HG03039 (cell line): ENCODE data around the gene BBOX1.
"Not testable (repeated sequence)": the region's sequence is repeated elsewhere in the genome, so short reads cannot be mapped to it uniquely, and the experiment has no call there.

ENCODE experiments used
- ATAC-seq: cut with Tn5 transposase; IDR thresholded peaks from one replicate; pipeline ENCODE4 v1.9.1; 2021; ENCODE audit warnings: mild to moderate bottlenecking, moderate library complexity; ENCODE audit not compliant: unreplicated experiment

Gene BBOX1

DNA sequence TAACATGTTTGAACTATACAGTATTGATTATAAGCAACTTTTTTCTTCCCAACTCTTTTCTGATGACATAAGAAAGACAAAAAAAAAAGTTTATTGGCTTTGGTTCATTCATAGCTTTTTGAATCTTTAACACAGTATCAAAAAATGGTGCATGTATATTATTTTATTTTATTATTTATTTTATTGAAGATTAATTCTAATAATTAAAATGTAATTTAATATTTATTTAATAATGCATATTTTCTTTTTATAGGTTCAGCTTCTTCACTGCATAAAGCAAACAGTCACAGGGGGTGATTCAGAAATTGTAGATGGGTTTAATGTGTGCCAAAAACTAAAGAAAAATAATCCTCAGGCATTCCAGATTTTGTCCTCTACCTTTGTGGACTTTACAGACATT is 78.8 kb downstream of the BBOX1 start:
- ATAC-seq = no peak

DNA sequence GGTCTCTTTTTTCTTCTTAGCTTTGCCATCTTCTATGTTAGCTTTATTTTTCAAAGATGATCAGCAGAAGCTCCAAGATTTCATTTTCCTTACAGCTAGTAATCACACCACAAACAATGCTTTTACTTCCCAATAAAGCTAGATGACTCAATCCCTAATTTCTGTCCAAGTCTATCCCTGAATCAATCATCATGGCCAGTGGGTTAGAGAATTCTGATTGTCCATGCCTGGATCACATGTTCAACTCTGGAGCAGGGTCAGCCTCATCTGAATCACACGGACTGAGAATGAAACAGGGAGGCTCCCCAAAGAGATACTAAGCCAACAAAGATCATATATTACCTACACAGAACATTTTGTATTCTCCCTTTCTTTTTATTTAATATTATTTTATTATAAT is 79.6 kb downstream of the BBOX1 start:
- ATAC-seq = no peak

DNA sequence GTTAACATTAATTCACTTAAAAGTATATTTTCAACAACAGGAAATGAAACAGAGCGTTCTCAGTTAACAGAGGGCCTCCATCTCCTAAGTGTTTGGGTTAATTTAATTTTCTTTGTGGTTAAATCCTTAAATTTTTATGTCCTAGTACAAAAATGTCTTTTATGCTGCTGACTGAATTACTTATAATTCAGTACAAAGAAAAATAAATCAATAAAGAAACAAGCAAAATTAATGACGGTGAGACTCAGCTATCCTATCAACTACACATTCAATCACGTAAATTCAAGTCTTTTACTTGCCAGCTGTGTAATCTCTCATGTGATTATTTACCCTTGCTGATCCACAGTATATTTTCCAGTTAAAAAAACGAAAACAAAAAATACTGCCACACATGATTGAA is 81.4 kb downstream of the BBOX1 start:
- ATAC-seq = no peak

DNA sequence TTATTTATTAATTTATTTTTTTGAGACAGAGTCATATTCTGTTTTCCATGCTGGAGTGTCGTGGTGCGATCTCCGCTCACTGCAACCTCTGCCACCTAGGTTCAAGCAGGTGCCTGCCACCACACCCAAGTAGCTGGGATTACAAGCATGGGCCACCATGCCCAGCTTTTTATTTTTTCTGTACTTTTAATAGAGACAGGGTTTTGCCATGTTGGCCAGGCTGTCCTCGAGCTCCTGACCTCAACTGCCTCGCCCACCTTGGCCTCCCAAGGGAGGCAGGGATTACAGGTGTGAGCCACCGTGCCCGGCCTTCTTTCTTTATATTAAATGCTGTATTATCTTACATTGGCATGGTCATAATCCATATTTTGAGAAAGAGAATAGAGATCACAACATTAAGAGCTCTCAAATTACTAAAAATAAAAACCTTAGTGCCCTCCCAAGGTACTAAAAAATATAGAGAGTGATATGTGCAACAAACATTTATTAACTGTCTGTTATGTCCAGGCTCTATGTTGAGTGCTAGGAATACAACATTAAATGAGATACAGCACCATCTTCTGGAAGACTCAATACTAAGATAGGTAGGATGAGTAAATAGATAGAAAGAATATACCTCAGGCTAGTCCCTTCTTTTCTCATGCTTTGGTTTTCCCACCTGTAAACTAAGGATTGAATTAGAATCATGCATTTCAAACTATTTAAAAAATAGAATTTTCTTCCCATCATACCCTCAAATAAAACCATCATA is 84.1 kb downstream of the BBOX1 start:
- ATAC-seq = no peak

DNA sequence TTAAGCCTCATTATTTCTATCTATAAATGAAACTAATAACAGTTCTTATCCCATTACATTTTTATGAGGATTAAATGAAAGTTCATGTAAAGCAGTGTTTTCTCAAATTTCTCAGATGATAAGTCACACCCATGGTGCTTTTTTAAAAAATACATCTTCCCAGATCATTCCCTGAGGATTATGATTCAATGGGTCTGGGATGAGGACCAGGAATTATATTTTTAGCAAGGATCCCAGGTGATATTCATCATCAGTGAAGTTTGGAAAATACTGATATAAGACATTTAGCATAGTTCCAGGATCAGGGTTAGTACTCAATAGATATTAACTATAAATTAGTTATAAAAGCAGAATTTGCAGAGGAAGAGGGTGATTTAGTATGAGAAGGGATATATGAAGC is 89.1 kb downstream of the BBOX1 start:
- ATAC-seq = no peak

DNA sequence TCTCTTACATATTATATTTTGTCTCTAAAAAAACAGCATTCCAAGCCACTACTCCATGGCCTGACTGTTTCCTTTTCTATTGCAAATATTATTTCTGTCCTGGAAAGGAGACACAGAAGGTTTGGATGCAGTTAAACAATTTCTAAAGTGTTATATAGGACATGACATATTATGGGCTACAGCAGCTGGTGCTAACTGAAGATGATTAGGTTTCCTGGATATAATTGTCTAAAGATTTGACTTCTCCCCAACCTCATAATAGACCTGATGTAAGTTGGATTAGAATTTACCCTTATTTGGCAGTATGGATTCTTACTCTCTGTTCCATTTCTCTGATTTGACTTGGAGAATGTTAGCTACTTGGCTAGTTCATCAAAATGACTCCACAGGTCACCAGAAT is 90.2 kb downstream of the BBOX1 start:
- no peak for ATAC-seq

DNA sequence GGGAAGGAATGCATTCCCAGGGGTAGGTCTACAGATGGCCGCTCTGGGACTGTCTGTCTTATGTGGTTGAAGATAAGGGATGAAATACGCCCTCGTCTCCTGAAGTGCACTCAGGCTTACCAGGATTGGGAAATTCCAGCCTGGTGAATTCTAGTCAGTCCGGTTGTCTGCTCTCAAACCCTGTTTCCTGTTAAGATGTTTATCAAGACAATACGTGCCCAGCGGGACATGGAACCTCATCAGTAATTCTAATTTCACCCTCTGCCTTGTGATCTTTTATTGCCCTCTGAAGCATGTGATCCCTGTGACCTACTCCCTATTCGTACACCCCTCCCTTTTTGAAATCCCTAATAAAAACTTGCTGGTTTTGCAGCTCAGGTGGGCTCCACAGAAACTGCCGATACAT is 95.3 kb downstream of the BBOX1 start:
- ATAC-seq = not testable (repeated sequence)

DNA sequence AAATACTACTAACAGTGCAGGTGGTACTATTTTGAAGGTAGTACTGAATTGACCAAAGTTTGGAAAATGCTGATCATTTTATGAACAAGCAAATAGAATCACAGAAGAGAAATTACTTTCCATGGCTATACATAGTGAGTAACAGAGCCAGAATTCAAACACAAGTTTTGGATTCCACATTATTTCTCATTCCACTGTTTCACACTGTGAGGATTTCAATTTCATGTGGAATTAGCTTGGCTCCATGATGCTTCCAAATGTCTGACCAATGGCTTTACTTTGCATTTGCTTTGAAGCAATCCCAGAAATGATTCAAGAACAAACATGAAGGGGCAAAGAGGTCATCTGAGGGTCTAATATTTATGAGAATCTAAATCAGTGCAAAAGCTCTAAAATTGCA is 98.1 kb downstream of the BBOX1 start:
- no peak for ATAC-seq

DNA sequence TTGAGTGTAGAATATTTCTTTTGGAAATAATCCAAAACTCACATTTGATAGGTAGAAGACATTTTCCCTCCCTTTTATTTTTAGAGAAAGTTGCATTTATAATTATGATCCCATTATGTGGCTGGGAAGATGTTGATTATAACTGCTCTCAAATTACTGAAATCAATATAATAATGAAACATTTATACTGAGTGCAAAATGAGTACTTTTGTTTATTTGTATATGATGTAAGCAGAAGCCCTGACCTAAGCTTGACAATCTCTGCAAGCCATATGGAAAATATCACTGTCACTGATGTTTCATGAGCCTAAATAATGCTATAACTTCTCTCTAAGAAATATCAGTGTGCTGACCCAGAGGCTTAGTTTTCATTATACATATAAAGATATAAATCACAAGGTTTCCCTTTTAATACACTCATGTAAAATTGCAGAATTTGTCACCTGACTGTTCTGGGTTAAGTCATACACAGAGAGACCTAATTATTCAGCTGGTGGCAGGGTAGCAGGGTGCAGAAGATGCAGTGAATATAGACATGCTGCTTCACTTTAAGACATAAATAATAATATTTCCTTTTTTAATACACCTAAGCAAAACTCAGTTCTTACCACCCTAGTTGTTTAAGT is 99.2 kb downstream of the BBOX1 start:
- ATAC-seq = no peak

DNA sequence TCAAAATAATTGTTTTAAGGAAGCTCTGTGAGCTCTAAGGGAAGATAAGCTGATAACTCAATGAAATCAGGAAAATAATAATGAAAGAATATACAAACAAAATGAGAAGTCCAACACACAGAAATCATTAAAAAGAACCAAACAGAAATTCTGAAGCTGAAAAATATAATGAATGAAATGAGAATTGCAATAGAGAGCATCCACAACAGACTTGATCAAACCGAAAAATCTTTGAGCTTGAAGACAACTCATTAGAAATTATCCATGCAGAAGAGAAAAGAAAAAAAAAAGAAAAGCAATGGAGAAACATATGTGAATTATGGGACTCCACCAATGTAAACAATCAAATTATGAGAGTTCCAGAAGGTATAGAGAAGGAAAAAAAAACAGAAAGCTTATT is 101.0 kb downstream of the BBOX1 start:
- ATAC-seq = no peak

DNA sequence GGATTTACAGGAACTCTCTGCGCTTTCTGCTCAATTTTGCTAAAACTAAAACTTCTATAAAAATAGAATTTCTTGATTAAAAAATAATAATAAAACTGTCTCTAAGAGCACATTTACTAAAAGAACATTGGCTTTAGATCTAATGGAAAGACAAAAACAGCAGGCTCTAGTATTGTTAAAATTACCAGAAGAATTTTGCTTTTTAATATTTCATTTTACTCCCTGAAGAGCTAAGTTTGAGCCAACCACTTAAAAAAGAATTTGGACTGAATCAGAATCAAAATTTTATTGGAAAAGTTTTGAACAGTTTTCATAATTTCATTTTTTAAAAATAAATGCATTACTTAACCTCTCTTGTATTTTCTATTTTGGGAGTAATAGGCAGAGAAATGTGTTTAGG is 107.3 kb downstream of the BBOX1 start:
- no peak for ATAC-seq

DNA sequence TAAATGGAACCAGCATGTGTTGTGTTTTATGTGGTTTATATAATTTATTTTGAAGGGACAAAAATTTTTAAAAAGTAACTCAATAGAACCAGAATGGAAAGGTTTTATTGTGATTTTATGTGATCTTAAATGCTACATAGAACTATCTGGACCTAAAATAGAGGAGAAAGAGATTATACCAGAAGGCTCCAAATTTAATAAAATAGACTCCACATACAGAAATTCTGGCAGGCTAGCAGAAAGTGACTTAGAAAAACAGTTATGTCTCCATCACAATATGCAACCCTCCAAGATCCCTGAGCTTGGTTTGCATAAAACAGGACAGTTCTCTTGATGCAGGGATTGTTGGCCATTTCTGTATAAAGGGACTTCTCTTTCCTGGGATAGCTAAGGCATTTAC is 107.9 kb downstream of the BBOX1 start:
- no peak for ATAC-seq

DNA sequence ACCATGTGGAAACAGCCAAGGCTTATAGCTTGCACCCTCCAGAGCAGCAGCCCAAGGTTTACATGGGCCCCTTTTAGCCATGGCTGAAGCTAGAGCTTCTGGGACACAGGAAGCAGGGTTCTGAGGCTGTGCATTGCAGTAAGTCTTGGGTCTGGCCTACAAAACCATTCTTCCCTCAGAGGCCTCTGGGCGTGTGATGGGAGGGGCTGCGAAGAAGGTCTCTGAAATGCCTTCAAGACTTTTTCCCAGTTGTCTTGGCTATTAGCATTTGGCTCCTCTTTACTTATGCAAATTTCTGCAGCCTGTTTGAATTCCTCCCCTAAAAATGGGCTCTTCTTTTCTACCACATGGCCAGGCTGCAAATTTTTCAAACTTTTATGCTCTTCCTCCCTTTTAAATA is 109.5 kb downstream of the BBOX1 start:
- ATAC-seq = no peak

DNA sequence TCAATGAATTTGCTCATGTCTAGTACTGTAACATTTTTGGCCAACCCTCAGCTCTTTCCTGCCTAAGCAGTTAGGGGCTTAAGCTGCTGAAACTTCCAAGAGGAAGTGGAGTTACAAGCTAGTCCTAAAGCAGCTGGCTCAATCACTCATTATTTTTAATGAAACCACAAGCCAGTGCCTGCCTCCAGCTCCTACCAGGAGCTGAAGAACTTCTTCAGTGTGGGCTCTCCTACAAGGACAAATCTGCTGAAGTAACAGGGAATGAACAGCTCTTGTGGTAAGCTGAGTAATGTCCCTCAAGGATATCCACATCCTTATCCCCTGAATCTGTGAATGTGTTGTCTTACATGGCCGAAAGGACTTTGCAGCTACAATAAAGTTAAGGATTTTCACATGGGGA is 112.5 kb downstream of the BBOX1 start:
- ATAC-seq = no peak

DNA sequence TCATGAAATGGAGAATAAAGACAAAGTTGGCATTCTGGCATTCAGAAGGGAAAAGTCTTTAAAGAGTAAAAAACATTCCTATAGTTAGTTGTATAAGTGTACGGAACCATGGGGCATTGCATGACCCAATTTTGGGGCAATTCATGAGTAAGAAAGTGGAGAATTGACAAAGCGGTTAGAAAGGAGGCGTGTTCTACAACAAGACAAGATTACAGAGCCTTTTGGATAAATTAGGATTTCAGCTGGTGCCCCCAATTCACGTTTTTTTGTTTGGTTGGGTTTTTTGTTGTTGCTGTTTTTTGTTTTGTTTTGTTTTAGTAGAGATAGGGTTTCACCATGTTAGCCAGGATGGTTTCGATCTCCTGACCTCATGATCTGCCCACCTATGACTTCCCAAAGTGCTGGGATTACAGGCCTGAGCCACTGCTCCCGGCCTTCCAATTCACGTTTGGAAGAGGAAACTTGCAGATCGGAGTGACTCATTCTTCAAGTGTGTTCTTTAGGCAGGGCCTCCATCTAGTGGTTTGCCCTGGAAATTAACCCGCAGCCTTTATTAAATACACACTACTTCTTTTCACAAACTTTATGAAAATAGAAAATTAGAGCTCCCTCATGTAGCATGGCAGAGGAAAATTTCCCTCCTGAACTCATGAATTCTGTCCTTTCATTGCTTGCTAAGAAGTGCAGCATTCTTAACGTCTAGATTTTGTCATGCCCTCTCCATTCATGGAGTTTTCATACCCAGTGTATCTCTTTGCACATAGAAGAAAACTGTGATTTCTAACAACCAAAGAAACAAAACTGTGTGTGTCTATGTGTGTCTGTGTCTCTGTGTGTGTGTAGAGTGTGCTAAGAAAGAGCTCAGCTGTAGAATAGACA is 118.1 kb downstream of the BBOX1 start:
- no peak for ATAC-seq

DNA sequence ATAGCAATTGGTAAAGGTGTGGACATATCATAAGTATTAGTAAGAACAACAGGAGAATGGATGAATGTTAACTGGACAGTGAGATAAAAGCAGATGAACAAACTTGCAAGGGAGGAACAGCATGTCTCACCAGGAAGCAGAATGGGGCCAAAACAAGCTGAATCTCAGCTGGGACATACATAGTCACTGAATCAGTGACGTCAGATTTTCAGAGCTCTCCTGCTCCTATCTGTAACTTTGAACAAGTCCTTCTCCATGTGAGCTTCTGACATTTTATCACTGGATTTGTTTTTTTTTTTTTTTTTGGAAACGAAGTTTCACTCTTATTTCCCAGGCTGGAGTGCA is 118.7 kb downstream of the BBOX1 start:
- no peak for ATAC-seq

DNA sequence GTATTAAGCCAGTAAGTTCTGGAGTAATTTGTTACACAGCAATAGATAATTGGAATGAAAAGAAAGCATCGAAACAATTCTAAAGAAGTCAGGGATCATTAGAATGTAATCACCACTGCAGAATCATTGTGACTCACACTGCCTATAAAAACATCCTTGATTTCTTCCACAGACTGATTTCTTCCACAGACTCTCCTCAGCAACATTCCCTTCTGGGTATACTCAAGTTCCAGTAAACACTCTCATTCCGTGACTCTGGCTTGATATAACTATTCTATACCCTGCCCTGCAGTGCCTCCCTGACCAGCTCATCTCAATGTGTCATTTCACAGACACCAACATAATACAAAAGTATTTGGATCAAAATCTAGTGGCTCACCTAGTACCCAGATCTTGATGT is 120.5 kb downstream of the BBOX1 start:
- no peak for ATAC-seq

DNA sequence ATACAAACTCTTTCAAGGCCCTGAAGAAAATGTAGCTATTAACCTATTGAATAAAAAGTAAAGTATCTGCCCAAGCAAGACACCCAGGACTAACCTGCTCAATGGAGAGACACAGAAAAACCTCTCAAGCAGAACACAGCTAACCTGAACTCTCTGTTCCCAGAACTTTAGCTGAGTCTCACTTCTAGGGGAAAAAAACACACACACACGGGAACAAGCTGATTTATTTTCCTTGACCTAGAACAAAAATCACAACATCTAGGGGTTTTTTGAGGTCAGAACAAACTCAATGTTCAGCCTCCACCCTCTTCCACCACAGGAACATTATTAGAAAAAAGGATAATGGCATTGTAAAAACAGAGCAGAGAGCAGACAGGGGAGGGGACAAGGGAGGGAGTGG is 121.6 kb downstream of the BBOX1 start:
- ATAC-seq = no peak

DNA sequence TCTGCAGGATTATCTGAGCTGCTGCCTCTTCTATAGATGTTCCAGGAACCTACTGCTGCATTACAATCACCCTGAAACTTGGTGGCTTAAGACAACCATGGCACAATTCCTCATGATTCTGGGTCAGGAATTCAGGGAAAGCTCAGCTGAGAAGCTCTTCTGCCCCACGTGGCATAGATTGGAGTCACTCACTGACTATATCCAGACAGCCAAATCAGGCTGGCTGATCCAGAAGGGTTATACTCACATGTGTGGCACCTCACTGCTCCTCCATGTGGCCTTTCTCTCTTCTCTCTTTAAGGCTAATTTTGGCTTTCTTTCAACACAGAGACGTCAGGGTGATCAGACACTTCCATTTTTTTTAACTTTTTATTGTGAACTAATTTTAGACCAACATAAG is 125.5 kb downstream of the BBOX1 start:
- ATAC-seq = no peak

DNA sequence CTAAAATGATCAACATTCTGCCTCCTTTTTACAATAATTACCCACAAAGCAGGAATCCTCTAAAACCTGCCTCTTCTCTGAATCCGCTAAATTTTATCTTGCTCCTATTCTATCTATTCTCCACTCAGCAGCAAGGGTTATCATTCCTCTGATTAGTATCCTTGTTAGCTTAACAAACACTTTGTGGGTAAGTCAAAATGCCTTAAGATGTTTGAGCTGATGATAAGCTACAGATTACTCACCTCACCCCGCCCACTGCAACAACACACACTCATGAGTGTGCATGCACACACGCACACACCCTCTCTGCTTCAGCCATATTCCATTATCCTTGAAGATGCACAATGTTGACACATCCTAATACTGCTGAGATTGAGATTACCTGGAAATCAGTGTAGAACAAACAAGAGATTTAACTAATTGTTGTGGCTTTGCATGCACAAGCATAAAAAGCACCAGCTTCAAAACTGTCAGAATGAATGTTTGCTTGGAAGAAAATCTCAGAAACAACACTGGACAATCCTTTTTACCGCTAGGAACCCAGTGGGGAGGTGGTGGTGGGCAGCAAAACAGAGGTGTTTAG is 130.9 kb downstream of the BBOX1 start:
- ATAC-seq = no peak

DNA sequence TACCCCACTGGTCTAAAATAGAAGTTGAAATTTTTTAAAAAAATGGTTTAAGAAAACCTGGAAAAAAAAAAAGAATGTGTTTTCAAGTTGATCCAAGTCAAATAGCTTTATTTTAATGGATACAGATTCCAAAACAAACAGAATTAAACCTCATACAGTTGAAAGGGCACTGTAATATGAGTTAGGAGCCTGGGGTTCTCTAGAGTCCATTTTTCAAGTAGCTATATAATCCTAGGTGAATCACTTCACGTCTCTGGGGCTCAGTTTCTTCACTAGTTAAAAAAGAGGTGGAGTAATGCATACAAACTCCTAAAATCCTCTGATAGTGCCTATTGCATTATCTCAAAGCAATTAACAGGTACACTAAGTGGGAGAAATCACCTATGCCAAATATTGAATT is 132.9 kb downstream of the BBOX1 start:
- no peak for ATAC-seq

DNA sequence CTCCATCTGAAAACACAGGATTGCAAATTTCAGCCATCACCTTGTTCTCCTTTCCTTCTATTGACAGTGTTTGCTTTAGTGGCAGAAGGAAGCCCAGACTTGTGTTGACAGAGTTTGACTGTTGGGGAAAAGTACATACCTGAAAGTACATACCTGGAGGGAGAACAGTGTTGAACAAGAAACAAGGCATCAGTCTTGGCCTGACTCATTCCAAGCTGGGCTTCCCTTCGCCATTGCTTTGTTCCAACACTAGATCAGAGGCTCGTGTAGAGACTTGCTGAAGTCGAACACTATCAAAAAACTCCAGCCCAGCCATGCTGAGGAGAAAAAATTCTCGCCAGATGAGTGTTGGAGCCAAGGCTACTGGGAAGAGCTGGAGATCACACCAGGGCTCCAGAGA is 133.4 kb downstream of the BBOX1 start:
- no peak for ATAC-seq
